GM23338 (cell line): Measurements from ENCODE around the gene LMX1B.

ENCODE experiments used
- CREB1 ChIP-seq: fragments of 250-450 bp; sonication (Bioruptor Pico); IDR thresholded peaks from 2 replicates; pipeline ENCODE4 v1.5.0; 2020; ENCODE audit warnings: low read depth, mild to moderate bottlenecking, moderate library complexity
- ETS1 ChIP-seq: IDR thresholded peaks from 2 replicates; pipeline ENCODE4 v1.6.1; 2016; ENCODE audit warnings: antibody characterized with exemption
- EZH2 ChIP-seq: fragments of 200-600 bp; sonication (generic); IDR thresholded peaks from one replicate; pipeline ENCODE4 v1.8.0; 2017; ENCODE audit warnings: antibody characterized with exemption, mild to moderate bottlenecking, low read depth; ENCODE audit not compliant: unreplicated experiment
- EZH2phosphoT487 ChIP-seq: fragments of 200-600 bp; sonication (generic); IDR thresholded peaks from one replicate; pipeline ENCODE4 v1.8.1; 2018; ENCODE audit warnings: antibody characterized with exemption; ENCODE audit not compliant: unreplicated experiment
- POLR2AphosphoS5 ChIP-seq: IDR thresholded peaks from 2 replicates; pipeline ENCODE4 v1.6.1; 2016; ENCODE audit warnings: antibody characterized with exemption, low read depth
- ZNF114 ChIP-seq: fragments of 250-450 bp; sonication (Bioruptor Pico); IDR thresholded peaks from 2 replicates; pipeline ENCODE4 v1.5.0; 2020; ENCODE audit warnings: mild to moderate bottlenecking, moderate library complexity
- TF ChIP-seq, protein P1 (sequence below), 2 experiments: fragments of 200-600 bp in 1 of 2; sonication (generic) in 1 of 2; conservative IDR thresholded peaks; 2 replicates each; pipeline versions ENCODE4 v1.5.1 to v1.6.1; 2016 to 2017; ENCODE audit warnings: antibody characterized with exemption in 2 of 2, low read depth in 2 of 2, mild to moderate bottlenecking in 2 of 2, moderate library complexity in 1 of 2
- TF ChIP-seq, protein P2 (sequence below): IDR thresholded peaks from one replicate; pipeline ENCODE4 v1.6.1; 2018; ENCODE audit warnings: antibody characterized with exemption; ENCODE audit not compliant: unreplicated experiment

- TF ChIP-seq EZH2: no peak
- TF ChIP-seq, protein P1, sequence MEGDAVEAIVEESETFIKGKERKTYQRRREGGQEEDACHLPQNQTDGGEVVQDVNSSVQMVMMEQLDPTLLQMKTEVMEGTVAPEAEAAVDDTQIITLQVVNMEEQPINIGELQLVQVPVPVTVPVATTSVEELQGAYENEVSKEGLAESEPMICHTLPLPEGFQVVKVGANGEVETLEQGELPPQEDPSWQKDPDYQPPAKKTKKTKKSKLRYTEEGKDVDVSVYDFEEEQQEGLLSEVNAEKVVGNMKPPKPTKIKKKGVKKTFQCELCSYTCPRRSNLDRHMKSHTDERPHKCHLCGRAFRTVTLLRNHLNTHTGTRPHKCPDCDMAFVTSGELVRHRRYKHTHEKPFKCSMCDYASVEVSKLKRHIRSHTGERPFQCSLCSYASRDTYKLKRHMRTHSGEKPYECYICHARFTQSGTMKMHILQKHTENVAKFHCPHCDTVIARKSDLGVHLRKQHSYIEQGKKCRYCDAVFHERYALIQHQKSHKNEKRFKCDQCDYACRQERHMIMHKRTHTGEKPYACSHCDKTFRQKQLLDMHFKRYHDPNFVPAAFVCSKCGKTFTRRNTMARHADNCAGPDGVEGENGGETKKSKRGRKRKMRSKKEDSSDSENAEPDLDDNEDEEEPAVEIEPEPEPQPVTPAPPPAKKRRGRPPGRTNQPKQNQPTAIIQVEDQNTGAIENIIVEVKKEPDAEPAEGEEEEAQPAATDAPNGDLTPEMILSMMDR (conservative IDR thresholded peaks at IDR 0.05; ENCODE audit: low read depth in 2 of 2): no peak
- TF ChIP-seq POLR2AphosphoS5: no peak
- TF ChIP-seq, protein P2, sequence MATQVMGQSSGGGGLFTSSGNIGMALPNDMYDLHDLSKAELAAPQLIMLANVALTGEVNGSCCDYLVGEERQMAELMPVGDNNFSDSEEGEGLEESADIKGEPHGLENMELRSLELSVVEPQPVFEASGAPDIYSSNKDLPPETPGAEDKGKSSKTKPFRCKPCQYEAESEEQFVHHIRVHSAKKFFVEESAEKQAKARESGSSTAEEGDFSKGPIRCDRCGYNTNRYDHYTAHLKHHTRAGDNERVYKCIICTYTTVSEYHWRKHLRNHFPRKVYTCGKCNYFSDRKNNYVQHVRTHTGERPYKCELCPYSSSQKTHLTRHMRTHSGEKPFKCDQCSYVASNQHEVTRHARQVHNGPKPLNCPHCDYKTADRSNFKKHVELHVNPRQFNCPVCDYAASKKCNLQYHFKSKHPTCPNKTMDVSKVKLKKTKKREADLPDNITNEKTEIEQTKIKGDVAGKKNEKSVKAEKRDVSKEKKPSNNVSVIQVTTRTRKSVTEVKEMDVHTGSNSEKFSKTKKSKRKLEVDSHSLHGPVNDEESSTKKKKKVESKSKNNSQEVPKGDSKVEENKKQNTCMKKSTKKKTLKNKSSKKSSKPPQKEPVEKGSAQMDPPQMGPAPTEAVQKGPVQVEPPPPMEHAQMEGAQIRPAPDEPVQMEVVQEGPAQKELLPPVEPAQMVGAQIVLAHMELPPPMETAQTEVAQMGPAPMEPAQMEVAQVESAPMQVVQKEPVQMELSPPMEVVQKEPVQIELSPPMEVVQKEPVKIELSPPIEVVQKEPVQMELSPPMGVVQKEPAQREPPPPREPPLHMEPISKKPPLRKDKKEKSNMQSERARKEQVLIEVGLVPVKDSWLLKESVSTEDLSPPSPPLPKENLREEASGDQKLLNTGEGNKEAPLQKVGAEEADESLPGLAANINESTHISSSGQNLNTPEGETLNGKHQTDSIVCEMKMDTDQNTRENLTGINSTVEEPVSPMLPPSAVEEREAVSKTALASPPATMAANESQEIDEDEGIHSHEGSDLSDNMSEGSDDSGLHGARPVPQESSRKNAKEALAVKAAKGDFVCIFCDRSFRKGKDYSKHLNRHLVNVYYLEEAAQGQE: no peak
- TF ChIP-seq EZH2phosphoT487: no peak
- no peak for TF ChIP-seq CREB1 (CRISPR knock-in tag)
- no peak for TF ChIP-seq ETS1
- TF ChIP-seq ZNF114: no peak
Observed at GRCh38 chr9:126607086-126607485, 6.6 kb upstream of the LMX1B start.
